HG02981 (cell line): Measurements from ENCODE around the gene DLST.
A peak's percentile ranks its signal among the peaks of the same experiment; 100 is the strongest.
"Not testable (repeated sequence)": the region's sequence is repeated elsewhere in the genome, so short reads cannot be mapped to it uniquely, and the experiment has no call there.

ENCODE experiments used
- ATAC-seq: cut with Tn5 transposase; IDR thresholded peaks from one replicate; pipeline ENCODE4 v1.9.1; 2021; ENCODE audit warnings: mild to moderate bottlenecking, moderate library complexity; ENCODE audit not compliant: unreplicated experiment

The DLST gene

GRCh38 chr14:74915826-74916225 lies 34.1 kb downstream of the DLST start:
- no peak for ATAC-seq

DNA sequence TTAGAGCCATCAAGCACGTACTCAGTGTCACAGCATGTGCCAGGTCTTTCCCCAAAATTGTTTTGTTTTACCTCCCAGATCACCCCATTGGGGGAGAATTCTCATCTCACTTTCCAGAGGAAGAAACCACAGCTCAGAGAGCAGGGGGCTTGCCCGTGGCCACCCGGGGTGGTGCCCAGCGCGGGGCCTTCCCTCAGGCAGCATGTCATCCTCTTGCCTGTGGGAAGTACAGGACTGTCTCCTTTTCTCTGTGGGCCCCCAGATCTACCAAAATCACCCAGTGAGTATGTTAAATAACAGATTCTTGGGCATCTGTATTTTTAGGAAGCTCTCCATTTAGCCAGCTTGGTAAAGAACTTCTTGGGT lies 35.4 kb downstream of the DLST start:
- no peak for ATAC-seq

- no peak for ATAC-seq
These were observed 35.9 kb downstream of the DLST start for GRCh38 chr14:74917646-74918081.

GRCh38 chr14:74918380-74918779 lies 36.7 kb downstream of the DLST start:
- ATAC-seq, result no peak

GRCh38 chr14:74919421-74920165 lies 37.9 kb downstream of the DLST start:
- no peak for ATAC-seq

GRCh38 chr14:74920281-74920680 lies 38.6 kb downstream of the DLST start:
- ATAC-seq, result no peak

GRCh38 chr14:74921053-74921620 lies 39.4 kb downstream of the DLST start:
- ATAC-seq, result no peak

DNA sequence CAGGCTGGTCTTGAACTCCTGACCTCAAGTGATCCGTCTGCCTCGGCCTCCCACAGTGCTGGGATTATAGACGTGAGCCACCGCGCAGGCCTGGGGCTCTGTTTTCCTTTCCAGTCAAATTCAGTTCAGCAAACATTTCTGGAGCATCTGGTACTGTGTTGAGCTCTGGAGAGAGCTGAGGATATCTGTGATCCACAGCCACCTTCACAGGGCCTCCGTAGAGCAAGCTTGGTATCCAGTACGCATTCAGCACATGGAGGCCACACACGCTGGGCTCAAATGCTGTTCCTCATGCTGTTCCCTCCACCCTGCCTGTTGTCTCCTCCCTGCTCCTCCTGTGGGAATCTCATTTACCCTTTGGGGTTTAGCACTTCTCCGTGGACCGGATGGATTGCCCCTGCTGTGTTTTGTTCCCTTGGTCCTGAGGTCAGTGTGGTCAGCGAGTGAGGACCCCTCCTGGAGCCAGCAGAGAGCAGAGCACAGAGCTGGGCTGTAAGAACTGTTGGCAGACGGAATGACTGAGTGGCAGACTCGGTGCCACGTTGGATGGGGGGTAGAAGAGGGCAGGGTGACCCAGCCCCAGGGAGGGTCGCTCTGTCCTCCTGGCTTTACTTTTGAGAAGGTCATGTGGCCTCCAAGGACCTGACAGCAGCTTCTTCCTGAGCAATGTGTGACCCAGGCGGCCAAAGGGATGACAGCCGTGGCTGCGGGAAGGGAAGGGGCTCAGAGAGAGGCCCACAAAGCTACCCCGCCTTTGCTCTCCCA lies 40.5 kb downstream of the DLST start:
- no peak for ATAC-seq

DNA sequence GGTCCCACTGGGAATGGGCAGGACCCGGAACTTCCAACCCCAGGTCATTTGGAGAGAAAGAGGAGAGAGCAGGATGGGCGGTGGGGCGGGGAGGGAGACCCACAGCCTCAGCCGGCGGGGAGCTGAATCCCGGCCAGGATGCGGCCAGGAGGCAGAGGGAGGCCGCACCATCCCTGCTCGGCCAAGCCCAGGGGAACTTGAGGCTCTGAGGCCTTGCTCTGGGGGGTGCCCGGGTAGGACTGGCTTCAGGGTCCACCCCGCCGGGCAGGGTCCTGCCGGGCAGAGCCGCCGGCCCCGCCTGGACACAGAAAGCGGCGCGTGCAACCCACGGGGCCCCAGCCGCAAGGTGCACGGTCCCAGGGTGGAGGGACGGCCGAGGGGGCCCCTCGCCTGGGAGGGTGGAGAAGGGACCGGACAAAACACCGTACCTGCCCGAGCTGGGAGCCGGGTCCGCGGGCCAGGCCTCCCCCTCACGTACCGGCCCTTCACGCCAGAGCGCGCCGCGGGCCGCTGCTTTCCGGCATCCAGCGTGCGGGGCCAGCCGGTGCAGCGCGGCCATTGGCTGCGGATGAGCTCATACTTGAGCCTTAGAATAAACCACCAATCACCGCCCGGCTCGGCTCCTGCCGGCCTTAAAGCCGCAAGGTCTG lies 41.2 kb downstream of the DLST start, which contains the start of gene RPS6KL1:
Gene RPS6KL1, minus strand, starts transcription at position 509 of the 650 bp plus-strand sequence. CDS start 1,719 bp downstream, outside the sequence.
- ATAC-seq, result peak; percentile 95

DNA sequence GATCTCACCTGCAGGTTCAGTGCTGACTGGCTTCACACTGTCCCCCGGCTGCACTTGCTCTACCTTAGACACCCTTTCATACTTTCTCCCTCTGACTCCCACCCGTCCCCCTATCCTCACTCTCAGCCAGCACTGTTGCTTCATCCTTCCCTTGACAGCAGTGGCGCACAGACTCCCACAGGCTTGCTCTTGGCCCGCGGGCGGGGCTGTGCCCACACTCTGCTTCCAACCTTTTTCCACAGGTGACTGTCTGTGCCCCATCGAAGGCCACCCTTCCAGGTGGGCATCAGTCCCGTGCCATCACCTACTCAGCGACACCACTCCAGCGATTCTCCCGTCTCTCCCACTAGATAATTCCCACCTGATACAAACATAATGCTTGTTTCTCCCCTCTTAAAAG lies 42.3 kb downstream of the DLST start:
- no peak for ATAC-seq

DNA sequence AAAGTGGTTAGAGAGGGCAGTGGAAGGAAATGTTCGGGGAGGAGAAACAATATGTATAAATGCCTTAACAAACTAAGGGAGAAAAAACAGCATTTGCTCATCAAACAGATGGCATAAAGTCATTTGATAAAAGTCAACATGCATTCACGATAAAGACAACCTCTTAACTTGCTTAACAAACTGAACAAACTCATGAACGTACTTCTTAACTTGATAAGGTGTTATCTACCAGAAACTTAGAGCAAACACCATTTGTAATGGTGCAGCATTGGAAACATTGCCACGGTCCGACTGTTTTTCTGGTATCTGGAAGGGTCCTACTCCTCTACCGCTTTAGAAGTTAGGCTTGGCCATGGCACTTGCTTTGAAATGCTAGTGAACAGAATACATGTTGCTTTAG lies 45.5 kb downstream of the DLST start:
- ATAC-seq, result no peak

GRCh38 chr14:74929242-74929641 lies 47.5 kb downstream of the DLST start:
- no peak for ATAC-seq

DNA sequence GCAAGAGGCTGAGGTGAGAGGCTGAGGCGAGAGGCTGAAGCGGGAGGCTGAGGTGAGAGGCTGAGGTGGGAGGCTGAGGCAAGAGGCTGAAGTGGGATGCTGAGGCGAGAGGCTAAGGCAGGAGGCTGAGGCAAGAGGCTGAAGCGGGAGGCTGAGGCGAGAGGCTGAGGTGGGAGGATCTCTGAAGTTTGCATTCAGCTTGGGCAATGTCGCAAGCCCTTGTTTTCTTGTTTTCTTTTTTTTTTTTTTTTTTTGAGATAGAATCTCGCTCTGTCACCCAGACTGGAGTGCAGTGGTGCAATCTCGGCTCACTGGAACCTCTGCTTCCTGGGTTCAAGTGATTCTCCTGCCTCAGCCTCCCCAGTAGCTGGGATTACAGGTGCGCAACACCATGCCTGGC lies 50.0 kb downstream of the DLST start:
- ATAC-seq, result not testable (repeated sequence)

DNA sequence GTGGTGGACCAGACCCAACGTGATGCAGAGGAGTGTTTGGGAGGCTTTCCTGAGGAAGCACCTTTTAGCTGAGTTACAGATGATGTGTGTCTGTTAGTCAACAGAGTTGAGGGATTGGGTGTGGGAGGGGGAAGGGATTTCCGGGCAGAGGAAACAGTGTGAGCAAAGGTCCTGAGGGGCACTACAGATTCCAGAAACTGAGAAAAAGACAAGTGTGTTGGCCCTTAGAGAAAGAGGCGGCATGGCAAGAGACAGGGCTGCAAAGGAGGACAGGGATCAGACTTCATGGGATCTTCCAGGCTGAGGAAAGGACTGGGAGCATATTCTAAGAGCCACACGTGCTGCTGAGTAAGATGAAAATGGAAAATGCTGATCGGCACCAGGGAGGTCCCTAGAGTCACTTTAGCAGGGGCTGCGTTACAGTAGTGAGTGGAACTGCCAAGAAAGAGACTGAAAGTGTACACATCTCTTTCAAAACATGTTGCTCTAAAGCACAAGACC lies 50.7 kb downstream of the DLST start:
- ATAC-seq, result no peak

DNA sequence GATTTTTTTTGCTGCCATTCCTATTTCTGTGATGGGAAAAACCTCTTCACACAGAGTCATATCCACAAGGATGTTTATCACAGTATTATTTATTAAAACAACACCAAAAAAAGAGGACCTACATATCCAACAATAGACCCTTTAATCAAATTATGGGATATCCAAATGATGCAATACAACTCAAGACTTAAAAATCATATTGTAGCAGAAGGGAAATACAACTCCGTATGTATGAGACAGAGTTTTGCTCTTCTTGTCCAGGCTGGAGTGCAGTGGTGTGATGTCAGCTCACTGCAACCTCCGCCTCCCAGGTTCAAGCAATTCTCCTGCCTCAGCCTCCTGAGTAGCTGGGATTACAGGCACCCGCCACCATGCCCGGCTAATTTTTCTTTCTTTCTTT lies 51.2 kb downstream of the DLST start:
- not testable (repeated sequence) for ATAC-seq

GRCh38 chr14:74934041-74934440 lies 52.3 kb downstream of the DLST start:
- no peak for ATAC-seq

DNA sequence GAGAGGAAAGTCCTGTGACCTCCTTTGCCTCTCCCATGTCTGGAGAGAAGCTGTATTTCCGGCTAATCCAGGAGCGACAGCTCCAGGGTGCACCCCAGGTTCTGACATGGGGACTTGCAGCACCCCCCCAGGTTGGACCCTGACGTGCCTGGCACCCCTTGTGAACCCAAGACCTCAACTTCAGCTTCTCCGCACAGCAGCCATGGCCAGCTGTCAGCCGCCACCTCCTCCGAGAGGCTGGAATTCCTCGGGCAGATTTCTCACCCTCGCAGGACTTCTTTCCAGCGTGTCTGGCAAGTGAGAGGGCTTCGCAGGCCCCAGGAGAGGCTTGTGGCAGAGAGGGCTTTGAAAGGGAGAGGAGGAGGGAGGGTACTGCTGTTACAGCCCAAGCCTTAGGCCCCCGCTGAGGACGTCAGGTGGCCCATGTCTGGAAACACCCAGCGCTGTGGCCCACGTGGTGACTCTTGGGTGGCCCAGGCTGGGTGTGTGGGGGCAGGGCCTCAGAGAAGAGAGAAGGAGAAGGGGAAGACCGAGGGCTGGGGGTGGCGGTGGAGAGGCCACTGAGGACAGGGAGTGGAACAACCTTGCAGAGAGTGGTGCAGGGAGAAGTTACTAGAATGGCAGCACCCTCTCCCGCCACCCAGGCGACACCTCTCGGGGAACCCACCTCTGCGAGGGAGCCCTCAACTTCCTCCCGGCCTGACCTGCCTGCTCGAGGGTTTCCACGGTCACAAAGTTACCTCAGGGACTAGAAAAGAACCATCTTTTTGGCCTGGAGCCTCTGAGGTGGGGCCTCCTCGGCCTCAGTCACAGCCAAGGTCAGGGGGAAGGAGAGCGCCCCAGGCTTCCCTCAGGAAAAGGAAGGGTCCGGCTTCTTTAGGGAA lies 53.0 kb downstream of the DLST start:
- no peak for ATAC-seq

DNA sequence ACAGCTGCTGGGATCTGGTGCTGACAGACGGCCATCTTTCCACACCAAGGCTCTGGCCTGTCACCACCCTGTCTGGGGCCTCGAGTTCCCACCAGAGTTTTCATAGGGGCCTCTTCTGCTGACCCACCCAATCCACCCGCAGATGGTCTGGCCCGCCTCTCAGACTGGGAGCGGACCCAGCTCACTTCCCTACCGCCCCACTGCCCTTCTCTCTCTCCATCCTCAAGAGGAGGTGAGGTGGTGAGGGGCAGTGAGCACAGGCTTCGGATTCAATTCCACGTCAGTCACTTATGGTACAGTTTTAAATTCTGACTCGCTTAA lies 53.6 kb downstream of the DLST start:
- ATAC-seq, result no peak

DNA sequence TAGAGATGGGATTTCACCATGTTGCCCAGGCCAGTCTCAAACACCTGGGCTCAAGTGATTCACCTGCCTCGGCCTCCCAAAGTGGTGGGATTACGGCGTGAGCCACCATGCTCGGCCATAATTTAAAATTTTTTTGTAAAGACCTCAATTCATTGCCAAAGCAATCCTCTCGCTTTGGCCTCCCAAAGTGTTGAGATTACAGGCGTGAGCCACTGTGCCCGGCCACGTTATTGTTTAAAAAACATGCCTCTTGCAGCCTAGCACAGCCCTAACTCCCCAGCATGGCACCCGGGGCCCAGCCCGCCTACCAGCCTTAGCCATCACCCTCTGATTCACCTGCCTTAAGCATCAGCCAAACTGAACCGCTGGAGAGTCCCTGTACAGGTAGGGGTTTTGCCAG lies 54.4 kb downstream of the DLST start:
- no peak for ATAC-seq

DNA sequence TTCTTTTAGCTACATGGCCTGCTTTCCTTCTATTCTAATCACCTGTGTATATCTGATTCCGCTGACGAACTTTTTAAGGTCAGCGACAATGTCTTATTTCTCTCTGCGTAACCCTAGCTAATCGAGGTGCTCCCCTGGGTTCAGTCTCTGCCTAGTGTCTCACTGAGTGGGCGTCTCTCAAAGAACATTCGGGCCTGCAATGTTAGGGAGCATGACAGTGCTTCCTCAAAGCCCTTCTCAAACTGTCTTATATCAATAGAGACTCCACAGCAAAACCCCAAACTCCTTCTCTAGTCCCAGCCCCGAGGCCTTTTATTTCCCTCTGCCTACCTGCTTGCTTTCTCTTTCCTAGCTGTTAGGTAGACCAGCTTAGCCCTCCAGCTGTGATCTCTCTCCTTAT lies 55.0 kb downstream of the DLST start:
- ATAC-seq, result no peak
